ENCODE data around the gene OSBPL5.

OSBPL5 gene

DNA sequence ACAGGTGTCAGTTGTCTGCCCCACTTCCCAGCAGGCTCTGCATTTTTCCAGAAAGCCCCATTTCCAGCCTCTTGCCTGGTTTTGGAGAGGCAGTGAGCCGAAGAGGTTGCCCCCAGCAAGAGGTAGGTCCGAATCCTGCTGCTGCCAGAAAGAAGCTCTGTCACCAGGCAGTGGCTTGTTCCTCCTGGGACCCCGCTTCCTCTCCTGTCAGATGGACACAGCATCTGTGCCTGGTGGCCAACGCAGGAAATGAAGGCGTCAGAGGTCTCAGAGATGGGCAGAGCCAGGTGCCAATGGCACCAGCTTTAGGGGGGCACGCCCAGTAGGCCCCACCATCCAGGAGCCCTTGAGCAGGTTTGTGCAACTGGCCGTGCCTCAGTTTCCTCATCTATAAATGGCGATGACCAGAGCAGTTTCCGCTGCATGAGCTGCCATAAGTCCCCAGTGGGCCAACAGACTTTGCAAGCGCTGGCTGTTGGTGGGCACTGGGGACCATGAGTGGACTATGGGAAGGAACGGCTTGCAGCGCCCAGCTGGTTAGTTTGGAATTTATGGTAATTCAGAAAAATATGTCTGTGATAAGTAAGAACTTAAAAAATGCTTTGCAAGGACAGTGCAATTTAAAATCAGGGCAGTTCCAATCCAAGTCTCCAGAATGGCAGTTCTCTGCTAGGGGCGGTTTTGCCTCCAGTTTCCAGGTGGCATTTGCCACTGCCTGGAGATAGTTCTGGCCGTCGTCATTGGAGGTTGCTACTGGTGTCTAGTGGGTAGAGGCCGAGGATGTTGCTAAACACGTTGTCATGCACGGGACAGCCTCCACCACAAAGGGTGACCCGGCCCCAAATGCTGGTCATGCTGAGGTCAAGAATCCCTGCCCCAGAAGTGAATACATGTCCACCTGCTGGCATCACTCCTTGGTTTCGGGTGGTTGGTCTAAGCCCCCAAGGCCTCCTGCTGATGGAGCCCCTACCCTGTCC, 2.3 kb upstream of the OSBPL5 start:
- H3K9me2 ChIP-seq (replicated peaks; ENCODE audit: control insufficient read depth, low read length): no peaks in the 10 kb centered on the region
- no peak overlapping the region for H3K27ac ChIP-seq (ENCODE audit: low read depth, low read length)
- H3K36me3 ChIP-seq (ENCODE audit: control insufficient read depth, low read length): no peaks in the 10 kb centered on the region
- H4K20me1 ChIP-seq (ENCODE audit: control insufficient read depth, insufficient read depth, low read depth, low read length): no peaks in the 10 kb centered on the region
- H3F3A ChIP-seq (ENCODE audit: control insufficient read depth, insufficient read depth): no peaks in the 10 kb centered on the region
- H3K4me3 ChIP-seq (ENCODE audit: low read length): no peak overlapping the region
- no peaks in the 10 kb centered on the region for H3K79me2 ChIP-seq (ENCODE audit: control insufficient read depth, low read length)
- H3K4me1 ChIP-seq (ENCODE audit: control insufficient read depth, low read length): no peaks in the 10 kb centered on the region
- TF ChIP-seq EZH2phosphoT487 (IDR thresholded peaks at IDR 0.05; ENCODE audit: borderline replicate concordance, low read length) (no peak), CTCF (IDR thresholded peaks at IDR 0.05; ENCODE audit: low read depth, low read length, poor library complexity, severe bottlenecking) (no peak)
- H3K27me3 ChIP-seq (ENCODE audit: control insufficient read depth, low read length): no peaks in the 10 kb centered on the region
- no peak overlapping the region for H3K4me2 ChIP-seq (ENCODE audit: low read length)
- H3K9me3 ChIP-seq (ENCODE audit: control insufficient read depth, insufficient read depth, low read length): no peaks in the 10 kb centered on the region

- H3K4me1 ChIP-seq (ENCODE audit: control insufficient read depth, low read length): no peaks in the 10 kb centered on the region
- H3K4me3 ChIP-seq (ENCODE audit: low read length): no peak overlapping the region
- H3K9me2 ChIP-seq (replicated peaks; ENCODE audit: control insufficient read depth, low read length): no peaks in the 10 kb centered on the region
- H3K79me2 ChIP-seq (ENCODE audit: control insufficient read depth, low read length): no peaks in the 10 kb centered on the region
- H3K27ac ChIP-seq (ENCODE audit: low read depth, low read length): no peak overlapping the region
- H4K20me1 ChIP-seq (ENCODE audit: control insufficient read depth, insufficient read depth, low read depth, low read length): no peaks in the 10 kb centered on the region
- no peaks in the 10 kb centered on the region for H3K27me3 ChIP-seq (ENCODE audit: control insufficient read depth, low read length)
- H3K36me3 ChIP-seq (ENCODE audit: control insufficient read depth, low read length): no peaks in the 10 kb centered on the region
- no peaks in the 10 kb centered on the region for H3F3A ChIP-seq (ENCODE audit: control insufficient read depth, insufficient read depth)
- TF ChIP-seq CTCF (IDR thresholded peaks at IDR 0.05; ENCODE audit: low read depth, low read length, poor library complexity, severe bottlenecking) (no peak), EZH2phosphoT487 (IDR thresholded peaks at IDR 0.05; ENCODE audit: borderline replicate concordance, low read length) (no peak)
- no peaks in the 10 kb centered on the region for H3K9me3 ChIP-seq (ENCODE audit: control insufficient read depth, insufficient read depth, low read length)
- H3K4me2 ChIP-seq (ENCODE audit: low read length): no peak overlapping the region
These were observed 1.4 kb upstream of the OSBPL5 start for GRCh38 chr11:3166268-3167142.

- no peaks in the 10 kb centered on the region for H3K9me2 ChIP-seq (replicated peaks; ENCODE audit: control insufficient read depth, low read length)
- no peak overlapping the region for H3K4me3 ChIP-seq (ENCODE audit: low read length)
- H3K9me3 ChIP-seq (ENCODE audit: control insufficient read depth, insufficient read depth, low read length): no peaks in the 10 kb centered on the region
- no peak overlapping the region for H3K4me2 ChIP-seq (ENCODE audit: low read length)
- H3K36me3 ChIP-seq (ENCODE audit: control insufficient read depth, low read length): no peaks in the 10 kb centered on the region
- H3K79me2 ChIP-seq (ENCODE audit: control insufficient read depth, low read length): no peaks in the 10 kb centered on the region
- H3K27me3 ChIP-seq (ENCODE audit: control insufficient read depth, low read length): no peaks in the 10 kb centered on the region
- no peak overlapping the region for H3K27ac ChIP-seq (ENCODE audit: low read depth, low read length)
- no peaks in the 10 kb centered on the region for H3F3A ChIP-seq (ENCODE audit: control insufficient read depth, insufficient read depth)
- no peak for TF ChIP-seq EZH2phosphoT487 (IDR thresholded peaks at IDR 0.05; ENCODE audit: borderline replicate concordance, low read length)
- TF ChIP-seq CTCF (IDR thresholded peaks at IDR 0.05; ENCODE audit: low read depth, low read length, poor library complexity, severe bottlenecking): no peak
- no peaks in the 10 kb centered on the region for H4K20me1 ChIP-seq (ENCODE audit: control insufficient read depth, insufficient read depth, low read depth, low read length)
- no peaks in the 10 kb centered on the region for H3K4me1 ChIP-seq (ENCODE audit: control insufficient read depth, low read length)
These were observed 782 bp upstream of the OSBPL5 start for GRCh38 chr11:3165916-3166267.
